Smooth muscle cell of the brain vasculature (primary cell): ENCODE data around the gene C1orf174.

Experiments
- DNase-seq: peaks from one replicate; pipeline ENCODE4 v3.0.0-alpha.2; 2012; ENCODE audit warnings: low read depth, low spot score

C1orf174 gene

GRCh38 chr1:3871451-3871805, 28.6 kb downstream of the C1orf174 start:
- DNase-seq = no peak

- DNase-seq = no peak
Measured at GRCh38 chr1:3869751-3870301, 30.2 kb downstream of the C1orf174 start.

GRCh38 chr1:3868464-3869006, 31.5 kb downstream of the C1orf174 start:
- DNase-seq = no peak

DNA sequence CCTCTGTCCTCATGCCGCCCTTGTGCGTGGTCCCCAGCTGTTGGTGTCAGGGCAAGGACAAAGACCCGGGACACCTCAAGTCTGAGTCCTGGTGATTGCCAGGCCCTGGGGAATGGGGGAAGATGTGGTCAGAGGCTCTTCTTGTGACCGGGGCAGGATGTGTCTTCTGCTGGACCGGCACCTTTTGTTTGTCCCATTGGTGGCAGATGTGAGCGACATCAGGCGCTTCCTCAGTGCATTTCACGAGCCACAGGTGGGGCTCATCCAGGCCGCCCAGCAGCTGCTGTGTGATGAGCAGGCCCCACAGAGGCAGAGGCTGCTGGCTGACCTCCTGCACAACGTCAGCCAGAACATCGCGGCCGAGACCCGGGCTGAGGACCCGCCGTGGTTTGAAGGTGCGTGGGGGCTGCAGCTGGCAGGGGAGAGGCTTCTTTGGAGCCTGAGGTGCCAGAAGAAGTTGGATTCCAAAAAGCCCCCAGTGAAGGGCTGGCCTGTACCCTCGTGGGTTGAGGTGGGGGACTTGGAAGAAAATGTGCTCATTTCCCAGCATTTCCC, 34.4 kb downstream of the C1orf174 start:
- DNase-seq = no peak

GRCh38 chr1:3864884-3865283, 35.2 kb downstream of the C1orf174 start:
- DNase-seq = no peak

DNA sequence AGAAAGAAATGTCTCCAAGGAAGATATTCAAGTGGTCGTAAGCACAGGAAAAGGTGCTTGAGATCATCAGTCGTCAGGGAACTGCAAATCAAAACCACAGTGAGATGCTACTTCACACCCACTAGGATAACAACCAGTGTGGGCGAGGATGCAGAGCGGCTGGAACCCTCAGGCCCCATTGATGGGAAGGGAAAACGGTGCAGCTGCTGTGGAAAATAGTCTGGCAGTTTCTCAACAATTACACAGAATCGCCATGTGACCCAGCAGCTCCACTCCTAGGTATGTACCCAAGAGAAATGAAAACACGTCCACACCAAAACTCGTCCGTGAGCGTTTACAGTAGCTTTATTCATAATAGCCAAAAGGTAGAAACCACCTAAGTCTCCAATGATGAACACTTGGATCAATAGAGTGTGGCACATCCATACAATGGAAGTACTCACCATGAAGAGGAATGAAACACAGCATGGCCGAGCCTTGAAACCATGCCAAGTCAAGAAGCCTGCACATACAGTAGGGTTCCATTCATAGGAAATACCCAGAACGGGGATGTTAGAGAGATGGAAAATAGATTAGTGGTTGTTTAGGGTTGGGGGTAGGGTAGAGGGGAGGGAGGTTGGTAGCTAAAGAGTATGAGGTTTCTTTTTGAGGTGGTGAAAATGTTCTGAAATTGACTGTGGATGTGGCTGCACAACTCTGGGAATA, 36.7 kb downstream of the C1orf174 start:
- DNase-seq = no peak

- no peak for DNase-seq
Measured at GRCh38 chr1:3858231-3858981, 41.7 kb downstream of the C1orf174 start.

DNA sequence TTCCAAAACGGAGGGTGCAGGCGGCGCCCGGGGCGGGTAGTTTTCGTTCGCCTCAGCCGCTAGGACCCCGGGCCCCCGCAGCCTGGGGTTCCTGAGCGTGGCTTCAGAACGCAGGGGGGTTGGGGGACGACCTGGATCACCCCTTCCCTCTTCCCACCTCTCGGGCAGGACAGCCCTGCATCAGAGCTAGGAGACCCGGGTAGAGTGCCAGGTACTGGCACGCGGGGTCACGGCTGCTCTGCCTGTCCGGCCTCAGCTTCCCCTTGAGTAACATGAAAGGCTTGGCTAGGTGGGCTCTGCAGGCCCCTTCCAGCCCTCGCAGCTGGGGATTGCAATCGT, 42.3 kb downstream of the C1orf174 start:
- DNase-seq = no peak

DNA sequence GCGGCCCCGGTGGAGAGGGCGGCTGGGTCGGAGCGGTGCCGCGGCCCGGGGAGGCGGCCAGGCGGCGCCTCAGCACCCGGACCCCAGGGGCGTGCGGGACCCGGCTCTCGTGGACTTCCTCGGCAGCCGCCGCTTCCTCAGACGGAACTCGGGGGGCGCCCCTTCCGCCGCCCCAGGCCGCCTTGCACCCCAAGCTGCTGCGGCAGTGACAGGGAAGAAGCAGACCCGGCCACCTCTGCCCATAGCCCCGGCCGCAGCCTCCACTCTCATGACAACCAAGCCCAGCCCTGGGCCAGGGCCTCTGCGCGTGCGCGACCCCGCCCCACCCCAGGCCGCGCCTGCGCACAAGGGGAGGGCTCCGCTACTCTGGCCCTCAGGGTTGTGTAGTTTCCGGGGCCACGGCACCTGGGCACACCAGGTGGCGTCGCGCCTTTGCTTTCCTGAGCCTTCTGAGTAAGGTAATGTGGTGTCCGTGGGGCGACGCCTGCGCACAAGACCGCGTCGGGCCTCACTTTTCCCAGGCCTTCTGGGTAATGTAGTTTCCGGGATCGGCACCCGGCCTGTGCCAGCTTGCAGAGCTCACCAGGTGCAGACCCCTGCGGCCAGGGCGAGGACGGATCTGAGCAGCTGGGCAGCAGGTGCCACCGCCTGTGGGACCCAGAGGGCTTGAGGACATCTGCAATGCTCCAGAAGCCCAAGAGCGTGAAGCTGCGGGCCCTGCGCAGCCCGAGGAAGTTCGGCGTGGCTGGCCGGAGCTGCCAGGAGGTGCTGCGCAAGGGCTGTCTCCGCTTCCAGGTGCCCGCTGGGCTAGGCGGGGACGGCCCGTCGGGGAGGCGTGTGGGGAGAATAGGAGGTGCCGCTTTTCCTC, 42.9 kb downstream of the C1orf174 start, which contains the start of the genes CEP104 and DFFB:
Gene CEP104, minus strand, starts transcription at position 289 of the 868 bp plus-strand sequence. CDS start 4,804 bp downstream, outside the sequence.
Gene DFFB, plus strand, starts transcription at position 554 of the 868 bp plus-strand sequence. Its CDS starts 128 bp downstream, at position 682.
- peak; percentile 60 for DNase-seq

- DNase-seq = no peak
Measured at GRCh38 chr1:3852711-3853485, 47.2 kb downstream of the C1orf174 start.

- DNase-seq = no peak
Measured at GRCh38 chr1:3852091-3852490, 48.0 kb downstream of the C1orf174 start.

GRCh38 chr1:3851292-3851691, 48.8 kb downstream of the C1orf174 start:
- no peak for DNase-seq

DNA sequence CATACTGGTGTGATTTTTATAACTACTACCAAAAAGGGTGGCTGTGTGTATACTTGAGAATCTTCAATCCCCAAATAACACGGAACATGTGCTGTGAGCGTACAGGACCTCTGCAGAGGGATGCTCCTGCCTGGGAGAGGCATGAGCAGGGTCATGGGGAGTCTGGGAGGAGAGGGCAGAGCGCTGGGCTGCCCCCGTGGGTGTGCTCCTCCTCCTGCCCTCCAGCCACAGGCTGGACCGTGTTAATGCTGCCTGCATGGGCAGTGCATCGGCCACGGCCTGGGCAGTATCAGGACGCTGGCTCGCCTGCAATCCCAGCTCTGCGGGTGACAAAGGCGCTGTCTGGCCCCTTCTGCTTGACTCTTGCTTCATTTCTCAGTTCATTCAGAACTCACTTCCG, 49.2 kb downstream of the C1orf174 start:
- DNase-seq = no peak

DNA sequence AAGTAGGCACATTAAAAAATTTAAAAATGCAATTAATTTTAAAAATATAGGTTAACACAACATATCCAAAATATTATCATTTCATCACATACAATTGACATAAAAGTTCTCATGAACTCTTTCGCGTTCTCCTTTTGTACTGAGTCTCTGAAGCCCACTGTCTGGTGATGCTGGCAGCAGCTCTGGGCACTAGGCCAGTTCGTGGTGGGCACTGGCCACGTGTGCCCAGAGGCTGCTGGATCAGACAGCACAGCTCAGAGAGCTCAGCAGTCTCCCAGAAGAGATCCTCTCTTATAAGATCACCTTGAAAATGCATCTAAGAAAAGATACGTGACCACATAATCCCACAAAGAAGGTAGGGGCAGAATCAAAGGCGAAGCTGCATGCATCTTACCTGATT, 53.0 kb downstream of the C1orf174 start:
- no peak for DNase-seq

GRCh38 chr1:3846541-3846940, 53.5 kb downstream of the C1orf174 start:
- DNase-seq = no peak

DNA sequence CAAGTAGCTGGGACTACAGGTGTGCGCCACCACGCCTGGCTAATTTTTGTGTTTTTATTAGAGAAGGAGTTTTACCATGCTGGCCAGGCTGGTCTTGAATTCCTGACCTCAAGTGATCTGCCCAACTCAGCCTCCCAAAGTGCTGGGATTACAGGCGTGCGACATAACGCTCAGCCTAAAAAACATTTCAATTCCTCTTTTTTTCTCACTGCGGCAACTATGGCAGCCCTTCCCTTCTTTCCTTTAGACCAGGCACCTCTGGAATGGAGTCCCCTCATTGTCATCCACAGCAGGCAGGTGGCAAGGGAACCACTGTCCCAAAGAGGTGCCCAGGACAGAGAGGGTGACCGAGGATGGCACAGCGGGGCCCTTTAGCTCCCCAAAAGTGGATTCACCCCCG, 57.2 kb downstream of the C1orf174 start:
- no peak for DNase-seq

GRCh38 chr1:3841491-3841890, 58.6 kb downstream of the C1orf174 start:
- no peak for DNase-seq
